Esophagus squamous epithelium (tissue), 5 donors: ENCODE data around the gene INPP5D. TPM values are rescaled to one million over a fixed set of nuclear protein-coding genes. Genes with fewer than 3 reads are reported as not detected.

Experiments used
- DNase-seq: peaks from one replicate; lab custom pipeline; 2025; lab: John Stamatoyannopoulos, UW
- H3K27ac ChIP-seq, 4 donors: fragments of 200-600 bp; sonication (generic); one replicate each; pipeline ENCODE4 v1.5.1; 2016 to 2019; ENCODE audit warnings: mild to moderate bottlenecking in 1 of 4
- H3K27me3 ChIP-seq, 4 donors: fragments of 200-600 bp; sonication (generic); 1 replicate in 3 of 4; 2 replicates in 1 of 4; pipeline versions ENCODE4 v1.5.1 to v1.6.0; 2017 to 2021; ENCODE audit warnings: antibody characterized with exemption in 1 of 4
- H3K36me3 ChIP-seq, 3 donors: fragments of 200-600 bp; sonication (generic); one replicate each; pipeline ENCODE4 v1.5.1; 2016 to 2019
- H3K4me1 ChIP-seq, 3 donors: fragments of 200-600 bp; sonication (generic); one replicate each; pipeline ENCODE4 v1.5.1; 2017 to 2019
- H3K4me3 ChIP-seq, 4 donors: fragments of 200-600 bp; sonication (generic); 1 replicate in 3 of 4; 2 replicates in 1 of 4; pipeline ENCODE4 v1.5.1; 2016 to 2019; ENCODE audit warnings: mild to moderate bottlenecking in 2 of 4, moderate library complexity in 1 of 4
- H3K9me3 ChIP-seq, 3 donors: fragments of 200-600 bp; sonication (generic); one replicate each; pipeline ENCODE4 v1.5.1; 2016 to 2019
- CTCF ChIP-seq, 6 experiments: fragments of 450-650 bp in 4 of 6; fragments of 200-600 bp in 2 of 6; sonication (generic) in 2 of 6; IDR thresholded peaks; one replicate each; pipeline ENCODE4 v1.5.1; 2016 to 2019; ENCODE audit warnings: antibody characterized with exemption in 6 of 6, mild to moderate bottlenecking in 4 of 6, moderate library complexity in 4 of 6
- POLR2A ChIP-seq, 4 donors: fragments of 450-650 bp; IDR thresholded peaks; one replicate each; pipeline ENCODE4 v1.6.1; 2017; ENCODE audit warnings: antibody characterized with exemption in 4 of 4, mild to moderate bottlenecking in 4 of 4, moderate library complexity in 3 of 4
- WGBS, 2 donors: methylation state at CpG; one replicate each; pipeline ENCODE4 v1.1.5; 2018; 5-methylcytosine and 5-hydroxymethylcytosine counted together
- intact Hi-C: fragments of 100-400 bp; cut with DNase I; formaldehyde crosslinking; loops from one replicate; pipeline ENCODE4 v1.15.0; 2022
- total RNA-seq, 4 donors: library from RNA; depleted of rRNA; stranded (reverse); fragments of >200 nt; gene quantifications; one replicate each; pipeline ENCODE4 v1.1.0, GENCODE V29; 2016
- donor health status: DM: yes; HTN: yes; CAD: no.

INPP5D gene
- total RNA-seq, 4 donors from 2014 or later: 2.2 to 36.0 (median 10.2) TPM

- intact Hi-C loops: no loop called here
- WGBS, 2 donors: 45 to 46% methylated on average over 16 to 21 of the region's 22 CpGs
- Histone ChIP-seq H3K36me3 (no peaks in the 10 kb centered on the region), H3K9me3 (no peaks in the 10 kb centered on the region), H3K27ac (no peak overlapping the region), H3K4me1 (peaks cover 16 to 48% (median 25%) of the 10 kb centered on the region in 3 donors), H3K27me3 (no peaks in the 10 kb centered on the region), H3K4me3 (no peak overlapping the region)
- TF ChIP-seq CTCF (IDR thresholded peaks at IDR 0.05) (peak; percentile 82 to 87 (median 83)), POLR2A (IDR thresholded peaks at IDR 0.05) (no peak)
- DNase-seq: no peak
Measured at GRCh38 chr2:233053928-233054784, 6.0 kb upstream of the INPP5D start.

GRCh38 chr2:233055362-233055761 is 4.8 kb upstream of the INPP5D start:
- H3K4me1 ChIP-seq: peaks cover 21 to 43% (median 25%) of the 10 kb centered on the region in 3 donors
- no peaks in the 10 kb centered on the region for H3K9me3 ChIP-seq
- H3K27me3 ChIP-seq: no peaks in the 10 kb centered on the region
- no peak overlapping the region for H3K27ac ChIP-seq
- 93 to 100% methylated on average over 2 of the region's 2 CpGs for WGBS, 2 donors
- DNase-seq: no peak
- H3K4me3 ChIP-seq: no peak overlapping the region
- TF ChIP-seq POLR2A (IDR thresholded peaks at IDR 0.05): no peak
- TF ChIP-seq CTCF (IDR thresholded peaks at IDR 0.05): no peak
- intact Hi-C loops: no loop called here
- H3K36me3 ChIP-seq: no peaks in the 10 kb centered on the region

- H3K4me3 ChIP-seq: no peak overlapping the region
- peaks cover 13 to 34% (median 14%) of the 10 kb centered on the region in 3 donors for H3K4me1 ChIP-seq
- WGBS, 2 donors: 71 to 83% methylated on average over 4 to 6 of the region's 6 CpGs
- intact Hi-C loops: no loop called here
- H3K27ac ChIP-seq: no peak overlapping the region
- no peaks in the 10 kb centered on the region for H3K27me3 ChIP-seq
- no peaks in the 10 kb centered on the region for H3K36me3 ChIP-seq
- TF ChIP-seq POLR2A (IDR thresholded peaks at IDR 0.05): no peak
- TF ChIP-seq CTCF (IDR thresholded peaks at IDR 0.05): no peak
- DNase-seq: no peak
- no peaks in the 10 kb centered on the region for H3K9me3 ChIP-seq
Measured at GRCh38 chr2:233056961-233057605, 3.1 kb upstream of the INPP5D start.

GRCh38 chr2:233058717-233059546 is 1.2 kb upstream of the INPP5D start:
- Histone ChIP-seq H3K4me1 (peaks cover 19 to 42% (median 20%) of the 10 kb centered on the region in 3 donors), H3K27me3 (no peaks in the 10 kb centered on the region), H3K36me3 (no peaks in the 10 kb centered on the region), H3K27ac (peak overlapping the region; percentile 66 to 92 (median 78)), H3K4me3 (no peak overlapping the region), H3K9me3 (no peaks in the 10 kb centered on the region)
- WGBS, 2 donors: 92 to 93% methylated on average over 8 to 10 of the region's 24 CpGs
- TF ChIP-seq CTCF (IDR thresholded peaks at IDR 0.05): no peak
- TF ChIP-seq POLR2A (IDR thresholded peaks at IDR 0.05): no peak
- DNase-seq: no peak
- intact Hi-C loops: no loop called here
